Breast epithelium (tissue), 4 donors: ENCODE measurements around the gene THNSL1. TPM values are rescaled to one million over a fixed set of nuclear protein-coding genes. Genes with fewer than 3 reads are reported as not detected.

Experiments used
- DNase-seq, 2 donors: peaks; one replicate each; pipeline ENCODE4 v3.0.0-alpha.2; 2019; ENCODE audit warnings: low spot score in 2 of 2
- H3K27ac ChIP-seq, 2 donors: fragments of 200-600 bp; sonication (generic) in 1 of 2; one replicate each; pipeline ENCODE4 v1.5.1; 2016 to 2019; ENCODE audit warnings: mild to moderate bottlenecking in 1 of 2
- H3K27me3 ChIP-seq, 2 donors: fragments of 200-600 bp; sonication (generic) in 1 of 2; one replicate each; pipeline versions ENCODE4 v1.5.1 to v1.6.0; 2017 to 2019; ENCODE audit warnings: control low read depth in 1 of 2, mild to moderate bottlenecking in 1 of 2
- H3K36me3 ChIP-seq: fragments of 200-600 bp; one replicate; pipeline ENCODE4 v1.5.1; 2019
- H3K4me1 ChIP-seq, 2 donors: fragments of 200-600 bp; sonication (generic); one replicate each; pipeline ENCODE4 v1.5.1; 2016 to 2019; ENCODE audit warnings: control low read depth in 1 of 2
- H3K4me3 ChIP-seq, 3 donors: fragments of 200-600 bp; sonication (generic); 1 replicate in 2 of 3; 2 replicates in 1 of 3; pipeline ENCODE4 v1.5.1; 2016 to 2019; ENCODE audit warnings: mild to moderate bottlenecking in 3 of 3, moderate library complexity in 2 of 3
- H3K9me3 ChIP-seq, 2 donors: fragments of 200-600 bp; sonication (generic) in 1 of 2; one replicate each; pipeline ENCODE4 v1.5.1; 2016 to 2019; ENCODE audit warnings: control low read depth in 1 of 2
- CTCF ChIP-seq, 3 donors: fragments of 450-650 bp; IDR thresholded peaks; one replicate each; pipeline ENCODE4 v1.5.1; 2016 to 2017; ENCODE audit warnings: antibody characterized with exemption in 3 of 3, mild to moderate bottlenecking in 3 of 3, moderate library complexity in 3 of 3
- POLR2A ChIP-seq: fragments of 450-650 bp; IDR thresholded peaks from one replicate; pipeline ENCODE4 v1.6.1; 2016; ENCODE audit warnings: antibody characterized with exemption, mild to moderate bottlenecking, moderate library complexity
- POLR2AphosphoS5 ChIP-seq, 3 donors: sonication (generic); formaldehyde crosslinking; IDR thresholded peaks; one replicate each; pipeline ENCODE4 v1.6.1; 2017; ENCODE audit warnings: antibody characterized with exemption in 3 of 3
- intact Hi-C: fragments of 100-400 bp; cut with DNase I; formaldehyde crosslinking; loops from one replicate; pipeline ENCODE4 v1.15.1; 2023; ENCODE audit warnings: low total_unique reads
- total RNA-seq, 3 donors: library from RNA; depleted of rRNA; stranded (reverse); fragments of >200 nt; gene quantifications; one replicate each; pipeline ENCODE4 v1.1.0, GENCODE V29; 2016

Gene THNSL1
- total RNA-seq, 3 donors from 2014 or later, result 1.6 to 4.2 (median 1.6) TPM

- DNase-seq, result no peak
- no peak for TF ChIP-seq CTCF (IDR thresholded peaks at IDR 0.05)
- TF ChIP-seq POLR2A, result no peak
- TF ChIP-seq POLR2AphosphoS5 (IDR thresholded peaks at IDR 0.05), result no peak
- Histone ChIP-seq H3K4me3 (no peak overlapping the region), H3K4me1 (peaks cover 0 to 6% of the 10 kb centered on the region in 2 donors), H3K27me3 (no peaks in the 10 kb centered on the region), H3K9me3 (no peaks in the 10 kb centered on the region), H3K27ac (no peak overlapping the region), H3K36me3 (no peaks in the 10 kb centered on the region)
- intact Hi-C loops, result no loop called here
Measured at GRCh38 chr10:25014579-25014978, 1.8 kb upstream of the THNSL1 start.

- H3K27me3 ChIP-seq, result no peaks in the 10 kb centered on the region
- no peaks in the 10 kb centered on the region for H3K36me3 ChIP-seq
- H3K27ac ChIP-seq, result peak within 1 kb of the TSS; percentile 94 to 95
- H3K9me3 ChIP-seq, result no peaks in the 10 kb centered on the region
- no peak for TF ChIP-seq POLR2A
- no peak for TF ChIP-seq CTCF (IDR thresholded peaks at IDR 0.05)
- TF ChIP-seq POLR2AphosphoS5 (IDR thresholded peaks at IDR 0.05), result no peak
- DNase-seq, result peak; percentile 86
- H3K4me1 ChIP-seq, result peaks cover 0 to 6% of the 10 kb centered on the region in 2 donors
- peak within 1 kb of the TSS; percentile 55 to 76 (median 72) for H3K4me3 ChIP-seq
- intact Hi-C loops, result loop anchor here (5.0 kb wide), 1 partner anchor 294 kb away; the partner anchor contains the start of gene ARHGAP21
Measured at GRCh38 chr10:25015828-25016375, 510 bp upstream of the THNSL1 start, which contains the start of gene ENKUR. TSS of gene ENKUR (minus strand) at chr10:25016158. CDS start at chr10:25015936, 222 bp downstream.

- Histone ChIP-seq H3K9me3 (no peaks in the 10 kb centered on the region), H3K36me3 (no peaks in the 10 kb centered on the region), H3K4me3 (peak overlapping the region; percentile 55 to 76 (median 72)), H3K27ac (peak overlapping the region; percentile 94 to 95), H3K27me3 (no peaks in the 10 kb centered on the region), H3K4me1 (peaks cover 0 to 6% of the 10 kb centered on the region in 2 donors)
- DNase-seq, result no peak
- intact Hi-C loops, result loop anchor here (5.0 kb wide), 1 partner anchor 295 kb away; the partner anchor contains the start of gene ARHGAP21
- TF ChIP-seq POLR2AphosphoS5 (IDR thresholded peaks at IDR 0.05) (no peak), CTCF (IDR thresholded peaks at IDR 0.05) (no peak), POLR2A (no peak)
Measured at GRCh38 chr10:25017154-25017590, 760 bp downstream of the THNSL1 start.

GRCh38 chr10:25017661-25018060 is 1.2 kb downstream of the THNSL1 start:
- peak overlapping the region in 1 of 3 donors; percentile 76 for H3K4me3 ChIP-seq
- H3K36me3 ChIP-seq, result no peaks in the 10 kb centered on the region
- peak overlapping the region; percentile 94 to 95 for H3K27ac ChIP-seq
- no peak for TF ChIP-seq POLR2AphosphoS5 (IDR thresholded peaks at IDR 0.05)
- no peak for TF ChIP-seq POLR2A
- no peak for TF ChIP-seq CTCF (IDR thresholded peaks at IDR 0.05)
- no peaks in the 10 kb centered on the region for H3K27me3 ChIP-seq
- no peaks in the 10 kb centered on the region for H3K9me3 ChIP-seq
- H3K4me1 ChIP-seq, result peaks cover 0 to 6% of the 10 kb centered on the region in 2 donors
- intact Hi-C loops, result loop anchor here (5.0 kb wide), 1 partner anchor 295 kb away; the partner anchor contains the start of gene ARHGAP21
- no peak for DNase-seq

- no peak for TF ChIP-seq CTCF (IDR thresholded peaks at IDR 0.05)
- TF ChIP-seq POLR2A, result no peak
- no peak for TF ChIP-seq POLR2AphosphoS5 (IDR thresholded peaks at IDR 0.05)
- intact Hi-C loops, result loop anchor here (5.0 kb wide), 1 partner anchor 296 kb away; the partner anchor contains the start of gene ARHGAP21
- DNase-seq, result no peak
- H3K9me3 ChIP-seq, result no peaks in the 10 kb centered on the region
- H3K4me1 ChIP-seq, result peaks cover 0 to 6% of the 10 kb centered on the region in 2 donors
- no peak overlapping the region for H3K27ac ChIP-seq
- H3K4me3 ChIP-seq, result no peak overlapping the region
- H3K27me3 ChIP-seq, result no peaks in the 10 kb centered on the region
- H3K36me3 ChIP-seq, result no peaks in the 10 kb centered on the region
Measured at GRCh38 chr10:25018703-25019102, 2.3 kb downstream of the THNSL1 start.
